NCI-H1436 (cell line): ENCODE results near the gene PXYLP1.
A peak's percentile ranks its signal among the peaks of the same experiment; 100 is the strongest.
"Not testable (repeated sequence)": the region's sequence is repeated elsewhere in the genome, so short reads cannot be mapped to it uniquely, and the experiment has no call there.

Experiments used
- DNase-seq: peaks from one replicate; lab custom pipeline; 2025; lab: John Stamatoyannopoulos, UW

Gene PXYLP1

DNA sequence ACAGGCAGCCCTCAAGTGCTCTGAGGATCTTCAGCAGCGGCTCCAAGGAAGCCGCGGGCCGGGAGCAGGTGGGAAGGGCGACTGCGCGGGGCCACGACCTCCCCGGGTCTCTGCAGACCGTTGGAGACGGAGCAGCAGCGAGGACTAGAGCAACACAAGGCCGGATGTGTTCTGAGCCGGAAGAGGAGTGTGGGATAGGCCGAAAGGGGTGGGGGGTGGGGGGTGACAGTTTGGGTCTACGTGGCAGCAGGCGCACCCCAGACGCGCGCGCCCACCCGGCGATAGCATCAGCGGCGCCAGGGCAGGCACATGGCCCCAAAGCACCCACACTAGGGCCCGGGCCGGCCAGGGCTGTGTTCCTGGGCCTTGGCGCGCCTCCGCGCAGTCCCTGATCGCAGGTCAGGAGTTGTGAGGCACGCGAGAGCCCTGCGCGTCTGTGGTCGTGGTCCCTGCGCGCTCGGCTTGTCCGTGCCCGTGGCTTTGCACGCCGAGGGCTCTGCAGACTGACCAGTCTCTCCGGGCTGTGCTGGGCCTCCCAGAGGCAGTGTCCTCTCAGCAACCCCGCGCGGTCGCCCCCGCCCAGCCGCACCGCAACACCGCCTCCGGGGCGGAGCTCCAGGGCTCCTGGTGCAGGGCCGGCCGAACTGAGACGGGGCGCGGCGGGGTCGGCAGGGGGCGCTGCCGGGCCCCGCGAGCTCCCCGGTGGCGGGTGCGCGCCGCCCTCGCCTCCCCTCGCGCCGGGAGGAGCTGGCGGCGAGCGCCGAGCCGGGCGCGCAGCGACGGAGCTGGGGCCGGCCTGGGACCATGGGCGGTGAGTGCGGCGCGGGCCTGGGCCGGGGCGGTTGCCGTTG lies at the start of gene PXYLP1:
PXYLP1 (plus strand) TSS at position 725 of the 851 bp plus-strand sequence. CDS start 28,351 bp downstream, outside the sequence.
- DNase-seq, result peak; percentile 92

DNA sequence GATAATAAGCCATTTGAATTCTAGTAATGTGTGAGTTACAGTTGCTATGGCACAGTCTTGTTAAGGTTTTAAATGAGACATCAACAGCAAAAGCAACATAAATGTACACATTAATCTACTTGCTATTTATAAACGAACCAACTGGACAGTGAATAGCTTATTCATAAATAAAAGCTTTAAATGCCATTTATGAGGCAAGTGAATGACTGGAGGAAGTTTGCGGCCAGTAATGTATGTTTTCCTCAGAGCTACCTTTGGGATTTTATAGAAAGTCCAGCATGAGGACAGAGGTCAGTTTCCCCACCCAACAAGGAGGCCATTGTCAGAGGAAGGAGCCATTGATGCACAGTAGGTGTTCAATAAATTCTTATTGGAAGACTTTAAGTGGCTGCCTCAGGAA lies 48.0 kb upstream of the PXYLP1 start:
- DNase-seq, result no peak

DNA sequence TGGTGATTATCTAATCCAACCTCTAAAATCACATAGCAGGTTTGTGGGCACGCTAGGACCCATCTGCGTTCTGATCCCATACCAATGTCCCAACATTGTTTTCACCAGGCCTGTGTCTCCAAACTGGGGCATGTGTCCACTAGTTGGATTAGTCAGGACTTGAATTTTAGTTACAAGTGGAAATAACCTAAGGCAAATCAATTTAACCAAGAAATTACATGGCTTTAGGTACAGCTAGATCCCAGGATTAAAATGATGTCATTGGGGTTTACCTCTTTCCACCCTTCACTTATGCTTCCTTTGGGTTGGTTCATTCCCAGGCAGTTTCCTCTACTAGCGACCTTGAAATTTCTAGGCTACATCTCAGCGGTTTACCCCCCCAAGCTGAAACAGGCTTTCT lies 47.2 kb upstream of the PXYLP1 start:
- DNase-seq, result no peak

DNA sequence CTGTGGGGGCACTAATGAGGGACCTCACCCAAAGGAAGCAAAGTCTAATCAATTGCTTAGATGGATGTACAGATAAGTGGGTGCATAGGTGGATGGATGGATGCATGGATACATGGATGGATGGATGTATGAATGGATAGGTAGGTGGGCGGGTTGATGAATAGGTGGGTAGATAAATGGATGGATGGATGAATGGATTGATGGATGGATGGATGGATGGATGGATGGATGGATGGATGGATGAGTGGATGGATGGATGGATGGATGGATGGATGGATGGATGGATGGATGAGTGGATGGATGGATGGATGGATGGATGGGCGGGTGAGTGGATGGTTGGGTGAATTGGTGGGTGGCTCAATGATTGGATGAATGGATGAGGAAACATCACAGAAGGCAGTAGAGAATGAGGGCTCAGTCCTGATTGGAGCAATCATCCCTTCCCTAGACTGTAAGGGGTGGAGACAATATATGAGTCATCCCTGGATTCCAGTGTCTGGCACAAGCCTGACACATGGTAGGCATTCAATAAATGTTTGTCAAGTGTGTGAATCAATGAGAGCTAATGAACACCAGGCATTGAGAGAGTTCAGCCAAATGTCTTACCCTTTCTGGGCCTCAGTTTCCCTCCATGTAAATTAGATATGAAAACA lies 40.4 kb upstream of the PXYLP1 start:
- no peak for DNase-seq

DNA sequence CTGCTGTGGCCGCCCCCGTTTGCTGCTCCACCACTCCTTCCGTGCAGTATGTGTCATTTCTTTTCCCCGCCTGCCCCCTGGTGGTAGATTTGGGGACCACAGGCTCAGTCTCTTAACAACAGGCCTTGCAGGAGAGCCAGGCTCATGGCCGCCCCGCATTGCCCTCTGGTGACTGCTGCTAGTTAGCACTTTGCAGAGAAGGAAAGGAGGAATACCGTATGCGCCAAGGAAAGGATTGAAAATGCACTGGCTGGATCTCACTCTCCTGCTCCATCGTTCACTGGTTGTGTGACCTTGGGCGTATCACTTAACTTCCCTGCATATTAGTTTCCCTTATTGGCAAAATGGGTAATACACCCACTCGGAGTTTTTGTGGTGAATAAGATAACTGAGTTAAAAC lies 39.3 kb upstream of the PXYLP1 start:
- peak; percentile 95 for DNase-seq

GRCh38 chr3:141193066-141193830 lies 38.4 kb upstream of the PXYLP1 start:
- DNase-seq, result no peak

- DNase-seq, result no peak
Observed at GRCh38 chr3:141201122-141201521, 30.5 kb upstream of the PXYLP1 start.

DNA sequence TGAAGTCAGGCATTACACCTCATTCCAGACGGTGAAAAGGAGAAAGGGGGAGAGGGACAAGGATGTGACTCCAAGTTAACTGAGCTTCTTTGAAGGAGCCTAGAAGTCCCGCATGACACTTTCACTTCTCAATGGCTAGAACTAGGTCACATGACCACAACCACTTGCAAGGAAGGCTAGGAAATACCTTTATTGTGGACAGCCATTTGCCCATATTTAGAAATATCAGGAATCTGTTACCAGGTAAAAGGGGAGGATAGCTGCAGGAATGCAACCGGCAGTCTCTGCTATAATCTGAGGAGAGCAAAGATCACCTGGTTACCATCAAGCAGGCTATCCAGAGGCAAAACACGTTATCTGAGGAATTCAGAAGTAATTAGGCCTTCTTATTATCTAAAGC lies 28.9 kb upstream of the PXYLP1 start:
- no peak for DNase-seq

- DNase-seq, result no peak
Observed at GRCh38 chr3:141203866-141204265, 27.8 kb upstream of the PXYLP1 start.

- DNase-seq, result no peak
Observed at GRCh38 chr3:141204343-141204742, 27.3 kb upstream of the PXYLP1 start.

DNA sequence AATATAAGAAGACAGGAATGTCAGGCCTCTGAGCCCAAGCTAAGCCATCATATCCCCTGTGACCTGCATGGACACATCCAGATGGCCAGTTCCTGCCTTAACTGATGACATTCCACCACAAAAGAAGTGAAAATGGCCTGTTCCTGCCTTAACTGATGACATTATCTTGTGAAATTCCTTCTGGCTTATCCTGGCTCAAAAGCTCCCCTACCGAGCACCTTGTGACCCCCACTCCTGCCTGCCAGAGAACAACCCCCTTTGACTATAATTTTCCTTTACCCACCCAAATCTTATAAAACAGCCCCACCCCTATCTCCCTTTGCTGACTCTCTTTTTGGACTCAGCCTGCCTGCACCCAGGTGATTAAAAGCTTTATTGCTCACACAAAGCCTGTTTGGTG lies 20.3 kb upstream of the PXYLP1 start:
- not testable (repeated sequence) for DNase-seq

DNA sequence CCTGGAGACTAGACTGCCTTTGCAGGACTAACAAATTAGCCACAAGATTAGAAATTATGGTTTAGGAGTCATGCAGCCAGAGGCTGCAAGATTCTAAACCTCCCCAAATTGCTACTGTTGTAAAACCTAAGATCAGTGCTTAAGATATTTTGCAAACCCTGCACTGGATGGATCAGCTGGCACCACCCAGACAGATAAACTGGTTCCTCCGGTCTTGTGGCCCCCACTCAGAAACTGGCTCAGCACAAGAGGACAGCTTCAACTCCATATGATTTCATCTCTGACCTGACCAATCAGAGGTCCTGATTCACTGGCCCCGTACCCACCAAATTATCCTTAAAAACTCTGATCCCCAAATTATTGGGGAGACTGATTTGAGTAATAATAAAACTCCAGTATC lies 19.5 kb upstream of the PXYLP1 start:
- no peak for DNase-seq

- DNase-seq, result no peak
Observed at GRCh38 chr3:141212555-141212954, 19.1 kb upstream of the PXYLP1 start.

GRCh38 chr3:141216975-141217374 lies 14.7 kb upstream of the PXYLP1 start:
- DNase-seq, result no peak

- no peak for DNase-seq
Observed at GRCh38 chr3:141217389-141217788, 14.2 kb upstream of the PXYLP1 start.

DNA sequence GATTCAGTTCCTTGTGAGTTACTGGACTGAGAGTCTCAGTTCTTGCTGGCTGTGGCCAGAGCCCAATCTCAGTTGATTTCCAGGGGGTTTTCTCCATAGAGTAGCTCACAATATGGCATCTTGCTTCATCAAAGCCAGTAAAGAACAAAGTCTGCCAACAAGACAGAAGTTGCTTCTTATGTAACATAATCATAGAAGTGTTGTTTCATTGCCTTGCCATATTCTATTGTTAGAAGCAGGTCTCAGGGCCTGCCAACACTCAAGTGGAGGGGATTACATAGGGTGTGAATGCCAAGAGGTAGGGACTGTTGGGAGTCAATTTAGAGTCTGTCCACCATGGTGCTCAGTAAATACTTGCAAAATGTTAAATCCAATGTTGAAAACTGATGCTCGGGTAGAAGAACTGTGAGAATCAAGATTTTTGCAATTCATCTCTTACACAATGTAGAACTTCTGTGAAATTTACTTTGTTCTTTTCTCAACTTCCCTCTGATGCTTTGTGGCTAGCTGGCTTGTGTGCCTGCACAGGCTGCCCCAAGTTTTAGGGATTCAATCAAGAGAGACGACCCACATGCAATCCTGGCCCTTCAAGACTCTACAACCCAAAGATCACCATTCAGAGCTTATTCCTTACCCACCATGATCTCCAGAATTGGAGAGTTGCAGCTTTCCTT lies 13.3 kb upstream of the PXYLP1 start:
- DNase-seq, result no peak

DNA sequence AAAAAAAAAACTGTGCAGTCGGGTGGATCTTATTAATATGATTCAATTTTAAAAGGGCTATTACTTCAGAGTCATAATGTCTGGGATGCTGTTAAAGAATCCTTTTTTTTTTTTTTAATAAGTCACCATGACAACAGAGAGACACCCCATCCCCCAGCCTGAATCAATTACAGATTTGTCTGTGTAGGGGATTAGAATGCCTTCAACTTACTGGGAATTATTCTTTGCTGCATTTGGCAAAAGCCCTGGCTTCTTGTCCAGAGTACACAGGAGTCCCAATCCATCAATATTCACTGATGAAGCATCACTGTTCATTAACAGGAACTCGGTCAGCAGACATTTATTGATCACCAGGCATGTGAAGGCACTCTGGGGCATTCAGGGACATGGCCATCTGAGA lies 12.7 kb upstream of the PXYLP1 start:
- no peak for DNase-seq

GRCh38 chr3:141223673-141224166 lies 7.9 kb upstream of the PXYLP1 start:
- DNase-seq, result no peak

DNA sequence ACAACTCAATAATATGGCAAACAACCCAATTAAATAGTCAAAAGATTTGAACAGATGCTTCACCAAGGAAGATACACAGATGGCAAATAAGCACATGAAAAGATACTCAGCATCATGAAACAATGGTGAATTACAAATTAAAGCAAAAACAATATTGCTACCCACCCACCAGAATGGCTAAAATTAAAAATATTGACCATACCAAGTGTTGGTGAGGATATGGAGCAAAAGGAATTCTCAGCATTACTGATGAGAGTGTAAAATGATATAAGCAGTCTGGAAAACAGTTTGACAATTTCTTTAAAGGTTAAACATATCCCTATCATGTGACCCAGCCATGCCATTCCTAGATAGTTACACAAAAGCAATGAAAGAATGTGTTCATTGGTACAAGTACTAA lies 5.7 kb upstream of the PXYLP1 start:
- no peak for DNase-seq

DNA sequence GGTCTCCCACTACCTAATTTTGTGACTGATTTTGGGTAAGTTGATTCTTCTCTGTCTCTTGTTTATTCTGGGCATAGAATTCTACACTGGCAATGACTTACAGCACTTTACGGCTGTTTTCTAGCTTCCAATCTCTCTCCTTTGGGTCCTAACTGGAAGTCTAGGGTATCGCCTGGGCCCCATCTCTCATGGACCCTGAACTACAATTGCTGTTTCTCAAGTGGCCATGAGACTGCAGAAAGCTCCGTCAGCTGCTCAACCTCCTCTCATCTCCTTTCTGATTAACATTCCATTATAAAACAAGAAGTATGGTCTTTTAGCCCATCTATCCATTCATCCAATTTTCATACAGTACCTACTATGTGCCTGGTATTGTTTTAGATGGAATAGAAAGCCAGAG lies 4.4 kb upstream of the PXYLP1 start:
- DNase-seq, result no peak

DNA sequence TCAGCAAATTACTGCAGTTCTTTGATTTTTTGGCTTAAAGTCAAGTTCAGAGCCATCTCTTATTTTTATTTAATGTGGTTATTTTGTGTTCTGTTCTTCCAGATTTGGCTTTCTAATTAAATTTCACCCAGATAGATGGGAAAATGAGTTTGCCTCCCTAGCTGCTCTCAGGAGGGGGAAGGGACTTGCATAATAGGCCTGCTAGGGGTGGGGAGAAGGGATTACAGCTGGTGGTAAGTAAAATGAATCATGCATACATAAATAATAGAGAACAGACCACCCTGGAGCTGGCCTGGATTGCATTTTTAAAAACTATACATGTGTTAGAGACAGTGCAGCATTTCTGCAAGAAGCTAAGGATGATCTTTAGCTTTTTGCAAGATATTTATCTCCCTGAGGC lies 3.9 kb upstream of the PXYLP1 start:
- no peak for DNase-seq

DNA sequence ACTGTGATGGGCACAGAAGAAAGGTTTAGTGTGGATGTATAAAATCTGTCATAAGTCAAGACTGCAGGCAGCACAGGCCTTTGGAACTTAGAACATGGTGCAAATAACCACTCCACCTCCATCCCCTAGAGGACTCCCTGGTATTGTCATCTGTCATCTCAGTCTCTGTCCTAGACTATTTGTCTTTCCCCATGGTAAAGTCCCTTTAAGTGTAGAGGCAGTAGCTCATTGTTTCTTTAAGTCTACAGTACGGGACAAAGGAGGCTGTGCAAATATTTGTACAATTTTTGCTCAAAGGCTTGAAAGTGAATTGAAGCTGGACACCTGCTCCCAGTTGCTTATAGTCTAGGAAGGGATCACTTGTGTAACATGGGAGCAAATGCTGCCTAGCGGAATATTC lies 3.2 kb upstream of the PXYLP1 start:
- DNase-seq, result peak; percentile 16
